ENCODE results near the gene LAMA5.

DNA sequence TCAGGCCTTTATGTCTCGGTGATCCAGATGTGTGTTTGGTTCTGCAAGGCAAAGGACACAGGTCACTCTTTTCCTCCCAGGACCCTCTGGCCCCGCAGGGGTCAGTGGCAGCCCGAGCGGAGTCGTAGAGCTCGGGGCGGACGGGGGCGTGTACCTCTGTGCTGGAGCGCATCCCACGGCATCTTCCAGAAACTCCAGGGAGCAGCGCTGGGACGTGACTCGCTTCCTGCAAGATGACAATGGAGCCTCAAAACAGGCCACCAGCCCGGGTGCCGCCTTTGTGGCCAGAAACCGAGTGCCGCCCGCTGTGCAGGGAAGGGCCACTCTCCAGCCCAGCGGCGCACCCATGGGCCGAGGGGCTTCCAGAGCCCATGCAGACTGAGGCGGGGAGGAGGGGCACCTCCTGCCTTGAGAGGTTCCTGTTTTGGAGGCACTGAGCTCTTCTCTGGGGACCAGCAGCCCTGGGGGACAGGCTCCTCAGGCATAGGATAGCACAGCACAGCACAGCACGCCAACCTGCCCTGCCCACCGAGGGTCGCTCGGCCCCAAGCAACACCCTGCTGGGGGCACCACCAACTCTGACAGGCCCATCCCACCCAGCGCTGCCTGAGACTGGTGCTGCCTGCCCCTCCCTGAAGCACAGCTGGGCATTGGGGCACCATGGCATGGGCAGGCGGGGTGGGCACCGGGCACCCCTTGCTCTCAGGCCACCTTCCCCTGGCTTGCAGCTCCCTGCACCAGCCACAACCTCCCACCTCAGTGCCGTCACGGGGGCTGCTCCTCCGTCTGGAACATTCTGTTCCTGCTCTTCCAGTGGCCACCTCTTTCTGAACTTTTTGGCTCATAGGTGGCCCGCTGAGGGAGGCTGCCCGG lies 29.5 kb upstream of the LAMA5 start:
- TF ChIP-seq CTCF (IDR thresholded peaks at IDR 0.05) (no peak), POLR2A (IDR thresholded peaks at IDR 0.05) (no peak), POLR2AphosphoS5 (IDR thresholded peaks at IDR 0.05) (no peak)

Measured in breast epithelium (tissue), 3 donors.